OCI-LY1 (cell line): ENCODE measurements around the gene SELENOH.

Experiments
- H2AFZ ChIP-seq: fragments of 200-600 bp; sonication (generic), shearing (Covaris generic); 2 replicates; pipeline ENCODE4 v1.6.0; 2014; ENCODE audit warnings: antibody characterized with exemption, mild to moderate bottlenecking, low read length
- H3F3A ChIP-seq: fragments of 200-600 bp; sonication (generic), shearing (Covaris generic); 2 replicates; pipeline ENCODE4 v1.6.0; 2014; ENCODE audit warnings: mild to moderate bottlenecking, antibody characterized with exemption, low read length, moderate library complexity; ENCODE audit not compliant: insufficient read depth
- H3K27ac ChIP-seq: fragments of 200-600 bp; sonication (generic); 2 replicates; pipeline ENCODE4 v1.5.1; 2014; ENCODE audit warnings: low read length, mixed run types, mild to moderate bottlenecking, low read depth; ENCODE audit not compliant: poor library complexity, severe bottlenecking
- H3K27me3 ChIP-seq: fragments of 200-600 bp; sonication (generic); 2 replicates; pipeline ENCODE4 v1.6.0; 2014; ENCODE audit warnings: antibody characterized with exemption, mild to moderate bottlenecking, low read length, moderate library complexity; ENCODE audit not compliant: insufficient read depth
- H3K36me3 ChIP-seq: fragments of 200-600 bp; sonication (generic); 2 replicates; pipeline ENCODE4 v1.6.1; 2014; ENCODE audit warnings: mild to moderate bottlenecking, antibody characterized with exemption, low read length, moderate library complexity, mixed read lengths; ENCODE audit not compliant: insufficient read depth
- H3K4me1 ChIP-seq: fragments of 200-600 bp; sonication (generic); 2 replicates; pipeline ENCODE4 v1.5.1; 2014; ENCODE audit warnings: mild to moderate bottlenecking, low read length, moderate library complexity; ENCODE audit not compliant: insufficient read depth, severe bottlenecking
- H3K4me2 ChIP-seq: fragments of 200-600 bp; sonication (generic), shearing (Covaris generic); 2 replicates; pipeline ENCODE4 v1.6.1; 2014; ENCODE audit warnings: low read length
- H3K4me3 ChIP-seq: fragments of 200-600 bp; sonication (generic); 2 replicates; pipeline ENCODE4 v1.5.1; 2014; ENCODE audit warnings: low read length, low read depth, mild to moderate bottlenecking, mixed read lengths; ENCODE audit not compliant: poor library complexity, severe bottlenecking
- H3K79me2 ChIP-seq: fragments of 200-600 bp; shearing (Covaris generic); 2 replicates; pipeline ENCODE4 v1.6.1; 2016; ENCODE audit warnings: mixed run types, low read length, mixed read lengths; ENCODE audit not compliant: insufficient read depth
- H3K9ac ChIP-seq: fragments of 200-600 bp; sonication (generic), shearing (Covaris generic); 2 replicates; pipeline ENCODE4 v1.6.1; 2014; ENCODE audit warnings: mild to moderate bottlenecking, low read length, mixed read lengths
- H3K9me2 ChIP-seq: fragments of 200-600 bp; sonication (generic), shearing (Covaris generic); 2 replicates; pipeline ENCODE4 v1.6.1; 2014; ENCODE audit warnings: low read depth, mild to moderate bottlenecking, low read length, mixed read lengths
- H3K9me3 ChIP-seq: fragments of 200-600 bp; shearing (Covaris generic); 2 replicates; pipeline ENCODE4 v1.6.1; 2014; ENCODE audit warnings: low read length, mixed read lengths
- H4K20me1 ChIP-seq: fragments of 200-600 bp; sonication (generic), shearing (Covaris generic); 2 replicates; pipeline ENCODE4 v1.6.0; 2016; ENCODE audit warnings: mild to moderate bottlenecking, low read length; ENCODE audit not compliant: insufficient read depth
- CTCF ChIP-seq: fragments of 200-600 bp; sonication (generic), shearing (Covaris generic); IDR thresholded peaks from 2 replicates; pipeline ENCODE4 v1.5.1; 2017; ENCODE audit warnings: mild to moderate bottlenecking, antibody characterized with exemption, low read length, moderate library complexity, mixed read lengths
- EZH2 ChIP-seq: fragments of 200-600 bp; sonication (generic), shearing (Covaris generic); IDR thresholded peaks from 2 replicates; pipeline ENCODE4 v1.8.0; 2017; ENCODE audit warnings: borderline replicate concordance, mixed run types, mild to moderate bottlenecking, antibody characterized with exemption, low read length, moderate library complexity, mixed read lengths

SELENOH gene

GRCh38 chr11:57776031-57776521 is 34.8 kb downstream of the SELENOH start:
- no peaks in the 10 kb centered on the region for H3K4me1 ChIP-seq
- no peaks in the 10 kb centered on the region for H4K20me1 ChIP-seq
- no peak overlapping the region for H3K9ac ChIP-seq
- no peak overlapping the region for H3K27ac ChIP-seq
- no peaks in the 10 kb centered on the region for H3K27me3 ChIP-seq
- TF ChIP-seq EZH2, result no peak
- no peak for TF ChIP-seq CTCF
- H3F3A ChIP-seq, result no peaks in the 10 kb centered on the region
- no peak overlapping the region for H3K4me2 ChIP-seq
- no peak overlapping the region for H3K4me3 ChIP-seq
- H3K36me3 ChIP-seq, result no peaks in the 10 kb centered on the region
- no peaks in the 10 kb centered on the region for H3K79me2 ChIP-seq
- no peaks in the 10 kb centered on the region for H3K9me2 ChIP-seq
- H3K9me3 ChIP-seq, result no peaks in the 10 kb centered on the region
- H2AFZ ChIP-seq, result no peak overlapping the region

- Histone ChIP-seq H2AFZ (no peak overlapping the region), H3K27me3 (no peaks in the 10 kb centered on the region), H3K9me3 (no peaks in the 10 kb centered on the region), H3F3A (no peaks in the 10 kb centered on the region), H3K79me2 (no peaks in the 10 kb centered on the region), H3K27ac (no peak overlapping the region), H3K9ac (no peak overlapping the region), H3K4me3 (no peak overlapping the region), H3K36me3 (no peaks in the 10 kb centered on the region), H3K4me2 (no peak overlapping the region), H3K4me1 (no peaks in the 10 kb centered on the region), H3K9me2 (no peaks in the 10 kb centered on the region), H4K20me1 (no peaks in the 10 kb centered on the region)
- TF ChIP-seq CTCF (no peak), EZH2 (no peak)
Observed at GRCh38 chr11:57776577-57777210, 35.4 kb downstream of the SELENOH start.

GRCh38 chr11:57777969-57778317 is 36.7 kb downstream of the SELENOH start:
- TF ChIP-seq EZH2, result no peak
- TF ChIP-seq CTCF, result no peak

More at GRCh38 chr11:57777969-57778317, 36.7 kb downstream of the SELENOH start:
- Histone ChIP-seq H3K27me3 (no peaks in the 10 kb centered on the region), H4K20me1 (no peaks in the 10 kb centered on the region), H3F3A (no peaks in the 10 kb centered on the region), H3K36me3 (no peaks in the 10 kb centered on the region), H3K9ac (no peak overlapping the region), H3K27ac (no peak overlapping the region), H3K79me2 (no peaks in the 10 kb centered on the region), H3K4me2 (no peak overlapping the region), H3K4me3 (no peak overlapping the region), H3K4me1 (no peaks in the 10 kb centered on the region), H3K9me3 (no peaks in the 10 kb centered on the region), H2AFZ (no peak overlapping the region), H3K9me2 (no peaks in the 10 kb centered on the region)
